CD14-positive monocyte (primary cell): ENCODE measurements around the gene RASGEF1B. TPM values are rescaled to one million over a fixed set of nuclear protein-coding genes. Genes with fewer than 3 reads are reported as not detected.

Experiments
- DNase-seq, 3 donors: peaks; one replicate each; pipeline ENCODE4 v3.0.0-alpha.2; 2011 to 2022
- H2AFZ ChIP-seq: 2 replicates; pipeline ENCODE4 v1.6.0; 2012; ENCODE audit warnings: mild to moderate bottlenecking, low read depth, low read length, inconsistent platforms; ENCODE audit not compliant: insufficient read depth, poor library complexity, severe bottlenecking
- H3K27ac ChIP-seq, 2 donors: 1 replicate in 1 of 2; 2 replicates in 1 of 2; pipeline ENCODE4 v1.5.1; 2012 to 2013; ENCODE audit warnings: low read length in 2 of 2, control low read depth in 1 of 2, inconsistent platforms in 1 of 2, low read depth in 1 of 2, mild to moderate bottlenecking in 1 of 2
- H3K27me3 ChIP-seq, 2 donors: one replicate each; pipeline versions ENCODE4 v1.6.0 to v1.6.1; 2011 to 2013; ENCODE audit warnings: low read length in 2 of 2; ENCODE audit not compliant: control insufficient read depth in 2 of 2, insufficient read depth in 2 of 2
- H3K36me3 ChIP-seq, 2 donors: replicated peaks in 1 of 2; 1 replicate in 1 of 2; 2 replicates in 1 of 2; pipeline versions ENCODE4 v1.5.1 to v1.6.1; 2012 to 2013; ENCODE audit warnings: low read length in 2 of 2, control low read depth in 1 of 2, inconsistent platforms in 1 of 2, mild to moderate bottlenecking in 1 of 2; ENCODE audit not compliant: insufficient read depth in 2 of 2, control insufficient read depth in 1 of 2
- H3K4me1 ChIP-seq, 2 donors: 1 replicate in 1 of 2; 2 replicates in 1 of 2; pipeline versions ENCODE4 v1.5.1 to v1.6.1; 2012 to 2013; ENCODE audit warnings: low read length in 2 of 2, control low read depth in 1 of 2, inconsistent platforms in 1 of 2, mild to moderate bottlenecking in 1 of 2, moderate library complexity in 1 of 2; ENCODE audit not compliant: insufficient read depth in 2 of 2, control insufficient read depth in 1 of 2
- H3K4me2 ChIP-seq: replicated peaks from 2 replicates; pipeline ENCODE3; 2012; ENCODE audit warnings: low read length, moderate library complexity, mild to moderate bottlenecking; ENCODE audit not compliant: poor library complexity, severe bottlenecking; ENCODE audit errors: extremely low read depth
- H3K4me3 ChIP-seq, 3 experiments: fragments of 200-600 bp in 1 of 3; sonication (generic) in 1 of 3; replicated peaks in 1 of 3; 1 replicate in 2 of 3; 2 replicates in 1 of 3; pipeline ENCODE4 v1.5.1; 2011 to 2013; ENCODE audit warnings: low read length in 3 of 3, mild to moderate bottlenecking in 3 of 3, control low read depth in 2 of 3, low read depth in 2 of 3, inconsistent platforms in 1 of 3, moderate library complexity in 1 of 3
- H3K79me2 ChIP-seq: 2 replicates; pipeline ENCODE4 v1.6.0; 2012; ENCODE audit warnings: mild to moderate bottlenecking, control low read depth, inconsistent platforms, low read length, moderate library complexity; ENCODE audit not compliant: insufficient read depth
- H3K9ac ChIP-seq: 2 replicates; pipeline ENCODE4 v1.6.0; 2017; ENCODE audit warnings: low read length, mild to moderate bottlenecking; ENCODE audit not compliant: insufficient read depth, poor library complexity, severe bottlenecking
- H3K9me3 ChIP-seq, 2 donors: replicated peaks in 1 of 2; 1 replicate in 1 of 2; 2 replicates in 1 of 2; pipeline versions ENCODE4 v1.5.1 to v1.6.1; 2012 to 2013; ENCODE audit warnings: low read length in 2 of 2, control low read depth in 1 of 2; ENCODE audit not compliant: control insufficient read depth in 1 of 2, insufficient read depth in 1 of 2
- H4K20me1 ChIP-seq: 2 replicates; pipeline ENCODE4 v1.6.0; 2012; ENCODE audit warnings: mild to moderate bottlenecking, low read length, control low read depth, moderate library complexity; ENCODE audit not compliant: insufficient read depth
- H3K27ac Mint-ChIP-seq, 7 donors: one replicate each; pipeline ENCODE4 v1.8.0; 2020; ENCODE audit warnings: mild to moderate bottlenecking in 7 of 7, mixed read lengths in 7 of 7, moderate library complexity in 6 of 7, inconsistent platforms in 2 of 7
- H3K27me3 Mint-ChIP-seq, 3 donors: one replicate each; pipeline ENCODE4 v1.8.0; 2021 to 2022; ENCODE audit warnings: low read depth in 3 of 3, mild to moderate bottlenecking in 3 of 3, mixed read lengths in 3 of 3, moderate library complexity in 3 of 3, inconsistent platforms in 1 of 3
- H3K36me3 Mint-ChIP-seq, 2 donors: one replicate each; pipeline ENCODE4 v1.8.0; 2020; ENCODE audit warnings: mixed read lengths in 2 of 2, inconsistent platforms in 1 of 2, mild to moderate bottlenecking in 1 of 2
- H3K4me1 Mint-ChIP-seq: one replicate; pipeline ENCODE4 v1.8.0; 2020; ENCODE audit warnings: mild to moderate bottlenecking, mixed read lengths
- H3K4me3 Mint-ChIP-seq, 2 donors: one replicate each; pipeline ENCODE4 v1.8.0; 2020; ENCODE audit warnings: mild to moderate bottlenecking in 2 of 2, mixed read lengths in 2 of 2, moderate library complexity in 1 of 2
- H3K9me3 Mint-ChIP-seq, 7 donors: one replicate each; pipeline ENCODE4 v1.8.0; 2020 to 2022; ENCODE audit warnings: mixed read lengths in 7 of 7, mild to moderate bottlenecking in 6 of 7, moderate library complexity in 6 of 7, inconsistent platforms in 2 of 7
- WGBS: methylation state at CpG from one replicate; pipeline ENCODE4 v1.1.5; 2013; ENCODE audit warnings: missing lambda C conversion rate; ENCODE audit not compliant: insufficient coverage; 5-methylcytosine and 5-hydroxymethylcytosine counted together
- intact Hi-C, 2 donors: fragments of 100-400 bp; cut with micrococcal nuclease; formaldehyde crosslinking; loops; one replicate each; pipeline versions ENCODE4 v1.15.0 to v1.15.1; 2023
- polyA plus RNA-seq, 3 donors: library from polyadenylated mRNA; depleted of rRNA in 1 of 3; unstranded in 2 of 3; stranded (reverse) in 1 of 3; fragments of 300-500 nt in 2 of 3; fragments of >200 nt in 1 of 3; fragmentation: Illumina TruSeq in 2 of 3; gene quantifications; 1 replicate in 2 of 3; 2 replicates in 1 of 3; pipeline ENCODE4 v1.2.3, GENCODE V29; 2012 to 2021
- TF ChIP-seq, protein P1 (sequence below): fragments of 200-600 bp; IDR thresholded peaks from one replicate; pipeline ENCODE4 v1.8.0; 2022; ENCODE audit warnings: antibody characterized with exemption, mild to moderate bottlenecking

The RASGEF1B gene
- polyA plus RNA-seq, 3 donors: 20.3 to 76.9 (median 36.6) TPM

DNA sequence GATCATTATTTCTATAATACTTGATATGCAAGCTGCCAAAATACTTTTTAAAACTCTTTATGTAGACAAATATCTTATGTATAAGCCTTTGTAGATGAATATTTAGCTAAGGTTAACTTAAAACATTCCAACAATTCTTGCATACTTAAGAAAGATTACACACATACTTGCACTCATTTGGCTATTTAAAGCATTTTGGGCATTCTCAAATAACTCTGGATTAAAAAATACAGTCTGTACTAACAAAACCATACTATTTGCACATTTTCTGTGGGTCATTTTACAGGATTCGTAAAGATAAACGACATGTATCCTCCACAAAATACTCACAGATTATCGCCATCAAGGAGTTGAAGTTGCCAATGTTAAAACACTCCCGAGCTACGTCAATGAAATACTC, 26.5 kb downstream of the RASGEF1B start:
- Histone ChIP-seq H3K36me3 (peaks cover 14 to 89% of the 10 kb centered on the region in 2 donors), H3K4me3 (no peak overlapping the region), H2AFZ (no peak overlapping the region), H3K27ac (no peak overlapping the region), H3K4me1 (no peaks in the 10 kb centered on the region), H4K20me1 (no peaks in the 10 kb centered on the region), H3K4me2 (no peak overlapping the region), H3K79me2 (no peaks in the 10 kb centered on the region), H3K9me3 (no peaks in the 10 kb centered on the region), H3K9ac (no peak overlapping the region), H3K27me3 (no peaks in the 10 kb centered on the region)
- TF ChIP-seq, protein P1, sequence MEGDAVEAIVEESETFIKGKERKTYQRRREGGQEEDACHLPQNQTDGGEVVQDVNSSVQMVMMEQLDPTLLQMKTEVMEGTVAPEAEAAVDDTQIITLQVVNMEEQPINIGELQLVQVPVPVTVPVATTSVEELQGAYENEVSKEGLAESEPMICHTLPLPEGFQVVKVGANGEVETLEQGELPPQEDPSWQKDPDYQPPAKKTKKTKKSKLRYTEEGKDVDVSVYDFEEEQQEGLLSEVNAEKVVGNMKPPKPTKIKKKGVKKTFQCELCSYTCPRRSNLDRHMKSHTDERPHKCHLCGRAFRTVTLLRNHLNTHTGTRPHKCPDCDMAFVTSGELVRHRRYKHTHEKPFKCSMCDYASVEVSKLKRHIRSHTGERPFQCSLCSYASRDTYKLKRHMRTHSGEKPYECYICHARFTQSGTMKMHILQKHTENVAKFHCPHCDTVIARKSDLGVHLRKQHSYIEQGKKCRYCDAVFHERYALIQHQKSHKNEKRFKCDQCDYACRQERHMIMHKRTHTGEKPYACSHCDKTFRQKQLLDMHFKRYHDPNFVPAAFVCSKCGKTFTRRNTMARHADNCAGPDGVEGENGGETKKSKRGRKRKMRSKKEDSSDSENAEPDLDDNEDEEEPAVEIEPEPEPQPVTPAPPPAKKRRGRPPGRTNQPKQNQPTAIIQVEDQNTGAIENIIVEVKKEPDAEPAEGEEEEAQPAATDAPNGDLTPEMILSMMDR: no peak
- intact Hi-C loops: no loop called here
- Mint-ChIP-seq H3K4me1 (no peaks in the 10 kb centered on the region), H3K4me3 (no peak overlapping the region), H3K27ac (no peak overlapping the region), H3K36me3 (peaks cover 68 to 69% of the 10 kb centered on the region in 2 donors), H3K27me3 (no peaks in the 10 kb centered on the region), H3K9me3 (peaks cover 0 to 3% (median 0%) of the 10 kb centered on the region in 7 donors)
- DNase-seq: no peak
- no CpG with 5 or more reads among the region's 5 CpGs for WGBS

DNA sequence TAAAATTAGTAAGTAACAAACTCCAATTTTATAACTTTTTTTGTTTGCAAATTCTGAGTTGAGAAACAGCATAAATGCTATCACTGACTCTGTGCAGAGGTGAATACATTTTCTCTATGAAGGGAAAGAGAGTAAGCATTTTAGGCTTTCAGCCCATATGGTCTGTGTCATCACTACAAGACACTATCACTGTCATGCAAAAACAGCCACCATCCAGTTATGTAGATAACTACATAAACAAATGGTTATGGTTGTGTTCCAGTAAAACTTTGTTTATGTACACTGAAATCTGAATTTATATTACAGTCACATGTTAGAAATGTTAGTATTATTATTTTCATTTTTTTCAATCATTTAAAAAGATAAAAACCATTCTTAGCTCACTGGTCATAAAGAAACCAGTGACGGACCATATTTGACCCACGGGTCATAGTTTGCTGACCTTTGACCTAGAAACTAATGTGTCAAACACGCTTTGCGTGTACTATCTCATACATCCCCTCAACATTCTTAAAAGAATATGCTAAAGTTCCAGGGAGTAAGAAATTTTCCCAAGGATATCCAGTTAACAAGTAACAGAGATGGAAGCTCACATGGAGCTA, 29.1 kb downstream of the RASGEF1B start:
- no peaks in the 10 kb centered on the region for H3K27me3 Mint-ChIP-seq
- 100% methylated on average over 2 of the region's 4 CpGs for WGBS
- TF ChIP-seq, protein P1: no peak

More for the DNA sequence above, 29.1 kb downstream of the RASGEF1B start:
- no peak overlapping the region for H3K4me3 Mint-ChIP-seq
- peaks cover 11 to 88% of the 10 kb centered on the region in 2 donors for H3K36me3 ChIP-seq
- DNase-seq: no peak
- H3K4me3 ChIP-seq: no peak overlapping the region
- peaks cover 0 to 3% (median 0%) of the 10 kb centered on the region in 7 donors for H3K9me3 Mint-ChIP-seq
- no peaks in the 10 kb centered on the region for H3K27me3 ChIP-seq
- H3K4me2 ChIP-seq: no peak overlapping the region
- no peak overlapping the region for H3K27ac ChIP-seq
- H3K79me2 ChIP-seq: no peaks in the 10 kb centered on the region
- H2AFZ ChIP-seq: no peak overlapping the region
- intact Hi-C loops: no loop called here
- H3K36me3 Mint-ChIP-seq: peaks cover 74 to 80% of the 10 kb centered on the region in 2 donors
- no peaks in the 10 kb centered on the region for H3K4me1 ChIP-seq
- no peak overlapping the region for H3K9ac ChIP-seq
- no peaks in the 10 kb centered on the region for H3K9me3 ChIP-seq
- H4K20me1 ChIP-seq: no peaks in the 10 kb centered on the region
- no peaks in the 10 kb centered on the region for H3K4me1 Mint-ChIP-seq
- no peak overlapping the region for H3K27ac Mint-ChIP-seq
